ENCODE results near the gene PRCP.
A peak's percentile ranks its signal among the peaks of the same experiment; 100 is the strongest.
"Not testable (repeated sequence)": the region's sequence is repeated elsewhere in the genome, so short reads cannot be mapped to it uniquely, and the experiment has no call there.

The PRCP gene

GRCh38 chr11:82871646-82872045, 28.6 kb downstream of the PRCP start:
- no peak for DNase-seq (ENCODE audit: low read depth)

GRCh38 chr11:82869657-82870056, 30.6 kb downstream of the PRCP start:
- peak; percentile 72 for DNase-seq (ENCODE audit: low read depth)

GRCh38 chr11:82867495-82868082, 32.6 kb downstream of the PRCP start:
- DNase-seq (ENCODE audit: low read depth), result peak; percentile 72

- DNase-seq (ENCODE audit: low read depth), result no peak
These were observed 34.4 kb downstream of the PRCP start for GRCh38 chr11:82865841-82866240.

- peak; percentile 86 for DNase-seq (ENCODE audit: low read depth)
These were observed 36.0 kb downstream of the PRCP start for GRCh38 chr11:82864268-82864667.

GRCh38 chr11:82863209-82863608, 37.0 kb downstream of the PRCP start:
- DNase-seq (ENCODE audit: low read depth), result no peak

GRCh38 chr11:82862379-82862778, 37.9 kb downstream of the PRCP start:
- no peak for DNase-seq (ENCODE audit: low read depth)

GRCh38 chr11:82859750-82860149, 40.5 kb downstream of the PRCP start:
- DNase-seq (ENCODE audit: low read depth), result peak; percentile 38

GRCh38 chr11:82858556-82859091, 41.6 kb downstream of the PRCP start:
- peak; percentile 70 for DNase-seq (ENCODE audit: low read depth)

- DNase-seq (ENCODE audit: low read depth), result no peak
These were observed 42.1 kb downstream of the PRCP start for GRCh38 chr11:82858133-82858532.

- DNase-seq (ENCODE audit: low read depth), result no peak
These were observed 43.1 kb downstream of the PRCP start for GRCh38 chr11:82857145-82857544.

GRCh38 chr11:82855616-82856015, 44.6 kb downstream of the PRCP start:
- DNase-seq (ENCODE audit: low read depth), result no peak

- DNase-seq (ENCODE audit: low read depth), result not testable (repeated sequence)
These were observed 45.3 kb downstream of the PRCP start for GRCh38 chr11:82854916-82855315.

- DNase-seq (ENCODE audit: low read depth), result no peak
These were observed 46.0 kb downstream of the PRCP start for GRCh38 chr11:82854242-82854641.

- no peak for DNase-seq (ENCODE audit: low read depth)
These were observed 51.4 kb downstream of the PRCP start for GRCh38 chr11:82848829-82849228.

GRCh38 chr11:82845356-82846353, 54.6 kb downstream of the PRCP start:
- no peak for DNase-seq (ENCODE audit: low read depth)

GRCh38 chr11:82843057-82843795, 57.0 kb downstream of the PRCP start:
- no peak for DNase-seq (ENCODE audit: low read depth)

GRCh38 chr11:82842019-82842418, 58.2 kb downstream of the PRCP start:
- no peak for DNase-seq (ENCODE audit: low read depth)

GRCh38 chr11:82837650-82838049, 62.6 kb downstream of the PRCP start:
- no peak for DNase-seq (ENCODE audit: low read depth)

GRCh38 chr11:82832983-82833382, 67.2 kb downstream of the PRCP start:
- no peak for DNase-seq (ENCODE audit: low read depth)

- no peak for DNase-seq (ENCODE audit: low read depth)
These were observed 68.9 kb downstream of the PRCP start for GRCh38 chr11:82831364-82831763.

GRCh38 chr11:82830746-82831145, 69.5 kb downstream of the PRCP start:
- DNase-seq (ENCODE audit: low read depth), result no peak

All from fibroblast of gingiva (primary cell).